ENCODE data around the gene ZDHHC11B.

- TF ChIP-seq CTCF (IDR thresholded peaks at IDR 0.05) (no peak), POLR2A (IDR thresholded peaks at IDR 0.05) (no peak)
Observed at GRCh38 chr5:773517-774264, 10.8 kb downstream of the ZDHHC11B start.
